Vagina (tissue), 2 donors: ENCODE data around the gene ITIH6. TPM values are rescaled to one million over a fixed set of nuclear protein-coding genes. Genes with fewer than 3 reads are reported as not detected.
"Not testable (repeated sequence)": the region's sequence is repeated elsewhere in the genome, so short reads cannot be mapped to it uniquely, and the experiment has no call there.

Experiments used
- DNase-seq, 2 donors: peaks; one replicate each; pipeline ENCODE4 v3.0.0-alpha.2; 2017; ENCODE audit errors: extremely low spot score in 2 of 2
- H3K27ac ChIP-seq: fragments of 200-600 bp; sonication (generic); one replicate; pipeline ENCODE4 v1.5.1; 2019
- H3K27me3 ChIP-seq: fragments of 200-600 bp; sonication (generic); one replicate; pipeline ENCODE4 v1.5.1; 2019
- H3K36me3 ChIP-seq, 2 donors: fragments of 200-600 bp; sonication (generic); one replicate each; pipeline ENCODE4 v1.5.1; 2017 to 2019
- H3K4me1 ChIP-seq: fragments of 200-600 bp; sonication (generic); one replicate; pipeline ENCODE4 v1.5.1; 2019
- H3K4me3 ChIP-seq, 2 donors: fragments of 200-600 bp; sonication (generic); 1 replicate in 1 of 2; 2 replicates in 1 of 2; pipeline ENCODE4 v1.5.1; 2016 to 2019
- H3K9me3 ChIP-seq: fragments of 200-600 bp; sonication (generic); one replicate; pipeline ENCODE4 v1.5.1; 2019
- POLR2A ChIP-seq, 2 donors: fragments of 450-650 bp; IDR thresholded peaks; one replicate each; pipeline ENCODE4 v1.6.1; 2017; ENCODE audit warnings: antibody characterized with exemption in 2 of 2, mild to moderate bottlenecking in 2 of 2, moderate library complexity in 2 of 2
- POLR2AphosphoS5 ChIP-seq, 2 donors: sonication (generic); formaldehyde crosslinking; IDR thresholded peaks; one replicate each; pipeline ENCODE4 v1.9.0; 2017; ENCODE audit warnings: antibody characterized with exemption in 2 of 2, mild to moderate bottlenecking in 2 of 2, low read depth in 1 of 2; ENCODE audit not compliant: insufficient read depth in 1 of 2
- intact Hi-C: fragments of 100-400 bp; cut with DNase I; formaldehyde crosslinking; loops from one replicate; pipeline ENCODE4 v1.15.1; 2023
- total RNA-seq: library from RNA; depleted of rRNA; stranded (reverse); fragments of >200 nt; gene quantifications from one replicate; pipeline ENCODE4 v1.2.3, GENCODE V29; 2016
- TF ChIP-seq, protein P1 (sequence below), 3 experiments: fragments of 450-650 bp in 2 of 3; fragments of 200-600 bp in 1 of 3; sonication (generic) in 1 of 3; IDR thresholded peaks; one replicate each; pipeline ENCODE4 v1.5.1; 2017 to 2019; ENCODE audit warnings: antibody characterized with exemption in 3 of 3, mild to moderate bottlenecking in 2 of 3, moderate library complexity in 2 of 3

The ITIH6 gene, protein sequence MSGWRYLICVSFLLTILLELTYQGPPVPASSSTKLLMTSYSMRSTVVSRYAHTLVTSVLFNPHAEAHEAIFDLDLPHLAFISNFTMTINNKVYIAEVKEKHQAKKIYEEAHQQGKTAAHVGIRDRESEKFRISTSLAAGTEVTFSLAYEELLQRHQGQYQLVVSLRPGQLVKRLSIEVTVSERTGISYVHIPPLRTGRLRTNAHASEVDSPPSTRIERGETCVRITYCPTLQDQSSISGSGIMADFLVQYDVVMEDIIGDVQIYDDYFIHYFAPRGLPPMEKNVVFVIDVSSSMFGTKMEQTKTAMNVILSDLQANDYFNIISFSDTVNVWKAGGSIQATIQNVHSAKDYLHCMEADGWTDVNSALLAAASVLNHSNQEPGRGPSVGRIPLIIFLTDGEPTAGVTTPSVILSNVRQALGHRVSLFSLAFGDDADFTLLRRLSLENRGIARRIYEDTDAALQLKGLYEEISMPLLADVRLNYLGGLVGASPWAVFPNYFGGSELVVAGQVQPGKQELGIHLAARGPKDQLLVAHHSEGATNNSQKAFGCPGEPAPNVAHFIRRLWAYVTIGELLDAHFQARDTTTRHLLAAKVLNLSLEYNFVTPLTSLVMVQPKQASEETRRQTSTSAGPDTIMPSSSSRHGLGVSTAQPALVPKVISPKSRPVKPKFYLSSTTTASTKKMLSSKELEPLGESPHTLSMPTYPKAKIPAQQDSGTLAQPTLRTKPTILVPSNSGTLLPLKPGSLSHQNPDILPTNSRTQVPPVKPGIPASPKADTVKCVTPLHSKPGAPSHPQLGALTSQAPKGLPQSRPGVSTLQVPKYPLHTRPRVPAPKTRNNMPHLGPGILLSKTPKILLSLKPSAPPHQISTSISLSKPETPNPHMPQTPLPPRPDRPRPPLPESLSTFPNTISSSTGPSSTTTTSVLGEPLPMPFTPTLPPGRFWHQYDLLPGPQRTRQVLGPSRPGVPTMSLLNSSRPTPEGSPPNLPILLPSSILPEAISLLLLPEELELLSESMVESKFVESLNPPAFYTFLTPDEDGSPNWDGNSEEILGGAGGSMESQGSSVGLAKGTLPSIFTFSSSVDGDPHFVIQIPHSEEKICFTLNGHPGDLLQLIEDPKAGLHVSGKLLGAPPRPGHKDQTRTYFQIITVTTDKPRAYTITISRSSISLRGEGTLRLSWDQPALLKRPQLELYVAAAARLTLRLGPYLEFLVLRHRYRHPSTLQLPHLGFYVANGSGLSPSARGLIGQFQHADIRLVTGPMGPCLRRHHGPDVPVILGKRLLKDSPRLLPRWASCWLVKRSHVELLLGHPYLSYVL
- total RNA-seq = not detected

- DNase-seq = peak; percentile 52 to 72
- H3K27ac ChIP-seq = no peak within 1 kb of the TSS
- H3K36me3 ChIP-seq = no peaks in the 10 kb centered on the region
- TF ChIP-seq POLR2A (IDR thresholded peaks at IDR 0.05) = no peak
- TF ChIP-seq, protein P1, sequence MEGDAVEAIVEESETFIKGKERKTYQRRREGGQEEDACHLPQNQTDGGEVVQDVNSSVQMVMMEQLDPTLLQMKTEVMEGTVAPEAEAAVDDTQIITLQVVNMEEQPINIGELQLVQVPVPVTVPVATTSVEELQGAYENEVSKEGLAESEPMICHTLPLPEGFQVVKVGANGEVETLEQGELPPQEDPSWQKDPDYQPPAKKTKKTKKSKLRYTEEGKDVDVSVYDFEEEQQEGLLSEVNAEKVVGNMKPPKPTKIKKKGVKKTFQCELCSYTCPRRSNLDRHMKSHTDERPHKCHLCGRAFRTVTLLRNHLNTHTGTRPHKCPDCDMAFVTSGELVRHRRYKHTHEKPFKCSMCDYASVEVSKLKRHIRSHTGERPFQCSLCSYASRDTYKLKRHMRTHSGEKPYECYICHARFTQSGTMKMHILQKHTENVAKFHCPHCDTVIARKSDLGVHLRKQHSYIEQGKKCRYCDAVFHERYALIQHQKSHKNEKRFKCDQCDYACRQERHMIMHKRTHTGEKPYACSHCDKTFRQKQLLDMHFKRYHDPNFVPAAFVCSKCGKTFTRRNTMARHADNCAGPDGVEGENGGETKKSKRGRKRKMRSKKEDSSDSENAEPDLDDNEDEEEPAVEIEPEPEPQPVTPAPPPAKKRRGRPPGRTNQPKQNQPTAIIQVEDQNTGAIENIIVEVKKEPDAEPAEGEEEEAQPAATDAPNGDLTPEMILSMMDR (IDR thresholded peaks at IDR 0.05) = no peak
- TF ChIP-seq POLR2AphosphoS5 (IDR thresholded peaks at IDR 0.05; ENCODE audit: insufficient read depth in 1 of 2, low read depth in 1 of 2) = no peak
- no peaks in the 10 kb centered on the region for H3K4me1 ChIP-seq
- intact Hi-C loops = no loop called here
- no peak within 1 kb of the TSS for H3K4me3 ChIP-seq
- H3K9me3 ChIP-seq = no peaks in the 10 kb centered on the region
- H3K27me3 ChIP-seq = no peaks in the 10 kb centered on the region
These were observed at the start of gene ITIH6 for GRCh38 chrX:54798137-54798536. ITIH6 (minus strand) TSS chrX:54798255; CDS start chrX:54798210, 45 bp downstream.

DNA sequence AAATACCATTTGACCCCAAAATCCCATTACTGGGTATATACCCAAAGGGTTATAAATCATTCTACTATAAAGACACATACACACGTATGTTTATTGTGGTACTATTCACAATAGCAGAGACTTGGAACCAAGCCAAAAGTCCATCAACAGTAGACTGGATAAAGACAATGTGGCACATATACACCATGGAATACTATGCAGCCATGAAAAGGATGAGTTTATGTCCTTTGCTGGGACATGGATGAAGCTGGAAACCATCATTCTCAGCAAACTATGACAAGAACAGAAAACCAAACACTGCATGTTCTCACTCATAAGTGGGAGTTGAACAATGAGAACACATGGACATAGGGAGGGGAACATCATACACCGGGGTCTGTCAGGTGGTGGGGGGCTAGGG lies 49.6 kb upstream of the ITIH6 start:
- H3K36me3 ChIP-seq, H3K9me3 ChIP-seq, H3K27me3 ChIP-seq, intact Hi-C loops, H3K4me1 ChIP-seq, DNase-seq, H3K4me3 ChIP-seq, H3K27ac ChIP-seq: not testable (repeated sequence)

GRCh38 chrX:54843050-54843449 lies 45.0 kb upstream of the ITIH6 start:
- Histone ChIP-seq H3K4me3 (no peak overlapping the region), H3K27ac (no peak overlapping the region), H3K9me3 (no peaks in the 10 kb centered on the region), H3K36me3 (no peaks in the 10 kb centered on the region), H3K27me3 (no peaks in the 10 kb centered on the region), H3K4me1 (no peaks in the 10 kb centered on the region)
- no peak for TF ChIP-seq POLR2A (IDR thresholded peaks at IDR 0.05)
- TF ChIP-seq, protein P1 (IDR thresholded peaks at IDR 0.05) = no peak
- intact Hi-C loops = no loop called here
- no peak for DNase-seq

DNA sequence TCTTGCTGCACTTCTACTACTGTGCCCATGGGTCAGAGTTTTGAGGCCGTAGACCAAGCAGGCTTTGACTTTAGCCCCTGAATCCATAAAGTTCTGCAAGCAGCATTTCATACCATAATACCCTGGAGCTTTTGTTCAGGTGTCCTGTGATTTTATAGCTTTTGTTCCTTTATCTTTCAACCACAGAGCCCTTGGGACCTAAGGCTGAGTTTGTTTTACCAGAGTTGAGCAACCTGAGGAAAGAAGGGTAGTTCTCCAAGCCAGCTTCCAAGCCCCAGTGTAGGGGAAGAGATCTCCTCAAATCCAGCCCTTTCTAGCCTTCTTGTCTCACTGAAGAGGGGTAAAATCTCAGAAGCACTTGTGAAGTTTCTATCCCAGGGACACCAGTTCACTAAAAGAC lies 44.6 kb upstream of the ITIH6 start:
- no peaks in the 10 kb centered on the region for H3K27me3 ChIP-seq
- intact Hi-C loops = no loop called here
- H3K27ac ChIP-seq = no peak overlapping the region
- no peak overlapping the region for H3K4me3 ChIP-seq
- DNase-seq = no peak
- H3K9me3 ChIP-seq = no peaks in the 10 kb centered on the region
- no peaks in the 10 kb centered on the region for H3K4me1 ChIP-seq
- no peaks in the 10 kb centered on the region for H3K36me3 ChIP-seq
- no peak for TF ChIP-seq POLR2AphosphoS5 (IDR thresholded peaks at IDR 0.05; ENCODE audit: insufficient read depth in 1 of 2, low read depth in 1 of 2)
- TF ChIP-seq POLR2A (IDR thresholded peaks at IDR 0.05) = no peak
- TF ChIP-seq, protein P1 (IDR thresholded peaks at IDR 0.05) = no peak

- H3K4me1 ChIP-seq, H3K36me3 ChIP-seq, intact Hi-C loops, DNase-seq, H3K27ac ChIP-seq, H3K4me3 ChIP-seq, H3K27me3 ChIP-seq, H3K9me3 ChIP-seq: not testable (repeated sequence)
These were observed 43.3 kb upstream of the ITIH6 start for GRCh38 chrX:54841184-54841874.
